Glomerular endothelial cell (primary cell): ENCODE data around the gene GLIS1. TPM values are rescaled to one million over a fixed set of nuclear protein-coding genes. Genes with fewer than 3 reads are reported as not detected.

Experiments
- DNase-seq: peaks from one replicate; pipeline ENCODE4 v3.0.0-alpha.2; 2011; ENCODE audit warnings: low read depth, low spot score; ENCODE audit errors: extremely low read depth
- total RNA-seq: library from RNA; depleted of rRNA; stranded (reverse); fragments of >200 nt; gene quantifications from 2 replicates; pipeline ENCODE4 v1.2.3, GENCODE V29; 2015

GLIS1 gene
- total RNA-seq, 1 donor from 2014 or later, result 1.6 TPM

GRCh38 chr1:53541263-53541625, 197.7 kb downstream of the GLIS1 start:
- DNase-seq, result no peak

GRCh38 chr1:53540604-53541262, 198.2 kb downstream of the GLIS1 start:
- no peak for DNase-seq

GRCh38 chr1:53539711-53540603, 199.0 kb downstream of the GLIS1 start:
- no peak for DNase-seq

GRCh38 chr1:53539226-53539625, 199.7 kb downstream of the GLIS1 start:
- DNase-seq, result no peak

- no peak for DNase-seq
Observed at GRCh38 chr1:53536606-53537005, 202.4 kb downstream of the GLIS1 start.

GRCh38 chr1:53535846-53536245, 203.1 kb downstream of the GLIS1 start:
- DNase-seq, result no peak

- no peak for DNase-seq
Observed at GRCh38 chr1:53535226-53535625, 203.7 kb downstream of the GLIS1 start.

- no peak for DNase-seq
Observed at GRCh38 chr1:53532912-53533311, 206.1 kb downstream of the GLIS1 start.

GRCh38 chr1:53532377-53532776, 206.6 kb downstream of the GLIS1 start:
- no peak for DNase-seq

- no peak for DNase-seq
Observed at GRCh38 chr1:53530550-53530949, 208.4 kb downstream of the GLIS1 start.

- no peak for DNase-seq
Observed at GRCh38 chr1:53529555-53529954, 209.4 kb downstream of the GLIS1 start.

GRCh38 chr1:53527368-53527767, 211.6 kb downstream of the GLIS1 start:
- DNase-seq, result no peak

- no peak for DNase-seq
Observed at GRCh38 chr1:53526451-53527101, 212.4 kb downstream of the GLIS1 start.

GRCh38 chr1:53525595-53525994, 213.4 kb downstream of the GLIS1 start:
- DNase-seq, result no peak

- DNase-seq, result no peak
Observed at GRCh38 chr1:53524428-53525375, 214.3 kb downstream of the GLIS1 start.

GRCh38 chr1:53521924-53522552, 216.9 kb downstream of the GLIS1 start:
- DNase-seq, result no peak

GRCh38 chr1:53520481-53520880, 218.5 kb downstream of the GLIS1 start:
- no peak for DNase-seq

- no peak for DNase-seq
Observed at GRCh38 chr1:53519421-53519820, 219.5 kb downstream of the GLIS1 start.

GRCh38 chr1:53518775-53519174, 220.2 kb downstream of the GLIS1 start:
- no peak for DNase-seq

GRCh38 chr1:53517821-53518352, 221.1 kb downstream of the GLIS1 start:
- DNase-seq, result no peak
